GM19372 (cell line): ENCODE measurements around the gene SCAMP3.
"Not testable (repeated sequence)": the region's sequence is repeated elsewhere in the genome, so short reads cannot be mapped to it uniquely, and the experiment has no call there.

Experiments used
- ATAC-seq: cut with Tn5 transposase; IDR thresholded peaks from one replicate; pipeline ENCODE4 v1.9.1; 2021; ENCODE audit warnings: mild to moderate bottlenecking, low read depth, moderate library complexity; ENCODE audit not compliant: unreplicated experiment

The SCAMP3 gene

DNA sequence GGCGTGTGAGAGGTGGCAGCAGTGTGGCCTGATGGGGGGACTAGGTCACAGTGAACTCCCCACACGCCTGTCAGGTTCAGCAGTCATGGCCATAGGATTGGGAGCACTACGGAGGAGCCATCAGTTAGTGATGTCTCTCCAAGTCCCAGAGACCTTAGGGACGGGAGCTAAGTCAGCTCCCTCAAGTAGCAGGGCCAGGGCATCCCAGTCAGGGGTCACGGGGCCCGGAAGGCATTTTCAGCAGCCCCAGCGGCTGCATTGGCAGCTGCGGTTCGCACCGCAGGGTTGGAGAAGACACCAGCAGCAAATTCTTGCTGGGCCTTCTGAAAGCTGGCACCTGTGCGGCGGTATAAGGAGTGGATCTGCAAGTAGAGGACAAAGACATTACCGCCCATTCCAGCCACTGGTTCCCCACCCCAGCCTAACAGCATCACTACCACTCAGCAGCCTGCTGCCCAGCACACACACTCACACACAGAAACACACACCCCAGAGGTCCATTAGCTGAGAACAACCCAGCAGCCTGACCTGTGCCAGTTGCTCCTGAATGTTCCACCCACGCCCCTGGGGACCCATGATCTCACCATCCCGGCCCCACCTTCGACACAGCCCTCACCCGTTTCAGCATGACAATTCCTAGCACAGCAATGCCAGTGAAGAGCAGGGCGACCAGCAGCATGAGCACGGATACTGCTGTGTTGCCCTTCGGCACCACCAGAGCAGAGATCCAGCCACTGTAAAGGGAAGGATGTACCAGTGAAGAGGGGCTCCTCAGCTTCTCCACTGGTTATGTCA is 5.9 kb downstream of the SCAMP3 start:
- no peak for ATAC-seq

DNA sequence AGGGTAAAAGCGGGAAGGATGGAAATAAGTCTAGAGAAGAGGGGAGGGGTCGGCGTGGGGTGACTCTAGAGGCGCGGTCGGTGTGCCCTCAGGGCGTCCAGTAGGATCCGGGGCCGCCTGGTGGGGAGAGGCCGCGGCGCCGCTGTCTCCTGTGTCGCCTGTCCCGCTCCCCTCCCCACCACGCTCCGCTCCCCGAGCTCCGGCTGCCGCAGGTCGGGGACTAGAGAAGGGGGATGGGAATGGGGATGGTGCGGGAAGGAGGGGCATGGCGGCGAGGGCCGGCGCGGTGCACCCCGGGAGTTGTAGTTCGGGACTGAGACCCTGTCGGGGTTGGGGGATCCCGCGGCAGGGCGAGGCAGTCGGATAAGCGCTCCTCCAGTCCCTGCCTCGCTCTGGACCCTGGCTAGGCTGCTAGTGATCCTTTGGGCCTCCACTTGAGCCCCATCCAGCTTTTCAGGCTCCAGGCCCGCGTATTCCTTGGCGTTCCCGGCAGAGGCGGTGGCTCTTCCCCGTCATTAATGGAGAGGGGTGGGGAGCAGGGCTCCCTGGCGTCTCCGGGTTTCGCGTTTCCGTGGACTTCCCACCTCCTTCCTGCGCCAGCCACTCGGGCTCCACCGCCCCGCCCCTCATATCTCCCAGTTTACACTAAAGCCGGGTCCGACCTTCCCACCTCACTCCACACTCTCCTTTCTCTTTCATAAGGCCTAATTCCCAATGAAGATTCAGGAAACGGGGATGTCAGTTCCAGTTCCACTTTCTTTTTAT is 6.7 kb downstream of the SCAMP3 start, which contains the start of gene ENTREP3:
Gene ENTREP3, minus strand, starts transcription at position 241 of the 765 bp plus-strand sequence. CDS start 606 bp downstream, outside the sequence.
- peak; percentile 45 for ATAC-seq

DNA sequence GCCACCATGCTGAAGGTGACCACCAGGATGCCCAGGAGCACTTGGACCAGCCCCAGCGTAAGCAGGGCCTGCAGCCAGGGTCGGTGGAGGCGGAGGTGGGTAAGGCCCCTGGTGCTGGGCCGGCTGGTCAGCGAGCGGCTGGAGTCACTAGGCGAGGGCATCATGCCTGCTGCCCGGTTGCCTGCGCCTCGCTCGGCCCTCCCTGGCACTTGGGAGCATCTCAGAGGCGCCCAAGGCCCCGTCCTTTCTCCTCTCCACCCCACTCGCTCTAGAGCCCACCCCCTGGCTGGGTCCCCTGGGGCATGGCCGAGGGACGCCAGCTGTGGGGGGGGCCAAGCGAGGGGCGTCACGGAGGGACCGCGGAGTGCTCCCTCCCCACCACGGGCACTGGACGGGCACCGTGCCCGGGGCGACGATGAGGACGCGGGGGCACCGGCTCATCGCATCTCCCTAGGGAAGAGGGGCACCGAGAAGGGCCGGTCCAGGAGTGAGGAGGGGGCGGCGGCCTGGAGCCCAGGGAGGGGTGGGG is 7.4 kb downstream of the SCAMP3 start:
- no peak for ATAC-seq

- no peak for ATAC-seq
Measured at GRCh38 chr1:155254228-155254713, 7.9 kb downstream of the SCAMP3 start.

DNA sequence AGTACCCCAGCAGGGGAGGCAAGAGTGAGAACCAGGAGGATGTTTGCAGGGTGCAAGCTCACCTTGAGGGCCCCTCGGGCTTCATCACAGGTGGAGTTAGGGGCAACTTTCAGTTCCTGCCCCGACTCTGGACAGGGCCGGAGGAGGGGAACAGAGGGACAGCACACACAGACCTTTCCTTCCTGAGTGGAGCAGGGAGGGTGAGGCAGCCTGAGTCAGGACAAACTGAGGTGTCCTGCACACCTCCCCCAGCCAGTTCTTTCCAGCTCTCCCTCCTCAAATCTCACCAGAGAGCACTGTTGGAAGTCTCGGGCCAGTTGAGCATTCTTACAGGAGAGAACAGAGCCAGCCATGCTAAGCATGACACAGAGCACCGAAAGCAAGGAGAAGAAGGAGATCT is 8.4 kb downstream of the SCAMP3 start:
- ATAC-seq: no peak

- no peak for ATAC-seq
Measured at GRCh38 chr1:155253208-155253607, 9.0 kb downstream of the SCAMP3 start.

- no peak for ATAC-seq
Measured at GRCh38 chr1:155251566-155251965, 10.6 kb downstream of the SCAMP3 start.

DNA sequence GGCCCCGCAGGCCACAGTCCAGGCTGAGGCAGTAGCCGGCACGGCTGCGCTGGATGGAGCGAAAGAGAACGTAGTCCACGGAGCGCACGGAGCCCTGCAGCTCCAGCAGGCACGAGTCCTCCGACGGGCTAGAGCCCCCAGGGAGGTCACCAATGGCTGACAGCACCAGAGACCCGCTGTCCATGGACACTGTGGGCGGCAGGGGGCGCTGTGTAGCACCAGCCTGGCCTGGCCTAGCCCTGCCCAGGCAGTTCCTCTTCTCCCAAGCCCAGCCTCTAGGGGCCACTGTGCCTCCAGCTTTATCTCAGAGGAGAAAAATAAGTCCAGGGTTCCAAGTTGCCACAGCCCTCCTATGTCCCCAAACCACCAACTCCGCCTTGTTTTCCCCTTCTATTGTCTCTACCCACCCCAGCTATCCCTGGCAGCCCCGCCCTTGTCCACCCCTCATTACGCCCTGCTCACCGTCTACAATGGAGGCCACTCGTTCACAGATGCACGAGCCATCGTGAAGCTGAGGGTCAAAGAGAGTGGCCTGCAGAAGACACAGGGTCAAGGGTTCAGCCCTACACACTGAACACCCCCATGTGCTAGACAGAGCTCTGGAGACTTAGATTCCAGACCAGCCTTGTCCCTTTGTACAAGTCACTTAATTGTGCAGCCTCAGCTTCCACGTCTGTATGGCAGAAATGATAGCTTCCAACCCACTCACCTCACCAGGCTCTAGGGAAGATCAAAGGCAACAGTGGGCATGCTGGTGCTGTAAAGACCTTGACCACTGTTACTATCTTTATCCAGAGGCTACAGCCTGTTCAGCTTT is 11.3 kb downstream of the SCAMP3 start:
- ATAC-seq: peak; percentile 83

DNA sequence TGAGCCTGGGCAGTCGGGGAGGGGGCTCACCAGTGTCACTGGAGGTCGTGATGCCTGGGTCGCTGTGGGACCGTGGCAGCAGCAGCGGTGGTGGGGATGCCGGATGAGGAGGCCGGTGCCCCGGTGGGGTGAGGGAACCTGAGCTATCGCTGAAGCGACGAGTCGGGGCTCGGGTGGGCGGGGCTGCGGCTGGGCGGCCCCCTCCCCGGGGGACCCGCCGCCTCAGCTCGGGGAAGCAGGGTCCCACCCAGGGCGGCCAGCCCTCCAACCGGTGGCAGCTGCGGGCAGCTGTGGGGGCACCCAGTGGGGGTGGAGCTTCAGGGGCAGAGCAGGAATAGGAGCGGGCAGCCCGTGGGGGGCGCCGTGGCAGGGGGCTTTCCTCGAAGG is 11.9 kb downstream of the SCAMP3 start:
- ATAC-seq: peak; percentile 16

DNA sequence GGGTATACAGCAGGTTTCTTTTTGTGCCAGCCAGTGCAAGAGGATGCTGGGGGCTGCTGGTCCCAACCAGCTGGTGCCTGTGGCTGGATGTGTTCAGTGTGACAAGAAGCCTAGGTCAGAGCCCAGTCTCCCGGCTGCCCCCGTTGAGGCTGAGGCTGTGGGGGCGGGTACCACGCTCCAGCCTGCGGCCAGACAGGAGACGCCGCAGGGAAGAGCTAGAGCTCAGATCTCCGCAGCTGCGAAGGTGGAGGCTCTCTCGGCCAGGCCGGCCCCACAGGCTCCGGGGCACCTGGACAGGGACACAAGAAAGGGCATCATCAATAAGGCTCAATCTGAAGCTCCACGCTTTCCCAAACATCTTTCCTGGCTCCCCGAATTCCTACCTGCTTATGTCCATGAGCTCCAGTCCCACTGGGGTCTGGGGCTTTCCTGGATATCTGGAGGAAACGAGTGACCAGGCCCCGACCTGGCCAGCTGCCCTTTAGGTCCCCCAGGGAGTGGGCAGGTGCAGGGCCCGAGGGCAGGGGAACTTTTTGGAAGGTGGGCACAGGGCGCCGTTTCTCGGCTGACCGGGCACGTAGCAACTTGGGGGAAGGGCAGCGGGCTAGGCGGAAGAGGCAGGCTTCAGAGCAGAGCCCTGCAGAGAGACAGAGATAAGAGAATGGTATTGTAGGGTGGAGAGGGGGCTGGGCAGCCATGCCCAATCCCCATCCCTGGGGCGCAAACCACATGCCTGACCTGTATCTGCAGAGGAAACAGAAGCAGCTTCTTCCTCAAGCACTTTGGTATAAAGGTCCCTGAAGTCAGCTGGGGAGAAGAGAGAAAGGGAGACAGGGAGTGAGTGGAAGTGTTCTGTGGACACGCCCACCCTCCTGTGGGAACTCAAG is 14.2 kb downstream of the SCAMP3 start:
- ATAC-seq: no peak

DNA sequence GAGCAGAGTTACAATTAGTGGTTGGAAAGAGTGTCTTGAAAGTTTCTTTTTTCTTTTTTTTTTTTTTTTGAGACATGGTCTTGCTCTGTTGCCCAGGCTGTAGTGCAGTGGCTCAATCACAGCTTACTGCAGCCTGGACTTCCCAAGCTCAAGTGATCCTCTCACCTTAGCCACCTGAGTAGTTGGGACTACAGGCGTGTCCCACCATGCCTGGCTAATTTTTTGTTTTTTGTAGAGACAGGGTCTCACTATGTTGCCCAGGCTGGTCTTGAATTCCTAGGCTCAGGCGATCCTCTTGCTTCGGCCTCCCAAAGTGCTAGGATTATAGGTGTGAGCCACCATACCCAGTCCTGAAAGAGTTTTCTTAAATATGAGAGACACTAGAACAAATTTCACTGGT is 15.4 kb downstream of the SCAMP3 start:
- not testable (repeated sequence) for ATAC-seq

DNA sequence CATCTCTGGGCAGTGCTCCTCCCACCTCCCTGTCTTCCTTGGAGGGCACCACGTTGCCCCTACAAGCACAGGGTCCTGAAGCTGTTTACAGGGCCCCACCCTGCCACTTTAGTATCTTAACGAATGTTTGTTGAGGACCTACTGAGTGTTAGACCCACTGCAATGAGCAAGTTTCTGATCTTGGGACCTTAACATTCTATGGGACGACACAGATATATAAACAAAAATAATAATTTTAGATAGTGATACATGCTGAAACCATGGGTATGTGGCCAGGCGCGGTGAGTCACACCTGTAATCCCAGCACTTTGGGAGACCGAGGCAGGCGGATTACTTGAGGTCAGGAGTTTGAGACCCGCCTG is 17.0 kb downstream of the SCAMP3 start:
- no peak for ATAC-seq

GRCh38 chr1:155244368-155245162 is 17.6 kb downstream of the SCAMP3 start:
- peak; percentile 93 for ATAC-seq

DNA sequence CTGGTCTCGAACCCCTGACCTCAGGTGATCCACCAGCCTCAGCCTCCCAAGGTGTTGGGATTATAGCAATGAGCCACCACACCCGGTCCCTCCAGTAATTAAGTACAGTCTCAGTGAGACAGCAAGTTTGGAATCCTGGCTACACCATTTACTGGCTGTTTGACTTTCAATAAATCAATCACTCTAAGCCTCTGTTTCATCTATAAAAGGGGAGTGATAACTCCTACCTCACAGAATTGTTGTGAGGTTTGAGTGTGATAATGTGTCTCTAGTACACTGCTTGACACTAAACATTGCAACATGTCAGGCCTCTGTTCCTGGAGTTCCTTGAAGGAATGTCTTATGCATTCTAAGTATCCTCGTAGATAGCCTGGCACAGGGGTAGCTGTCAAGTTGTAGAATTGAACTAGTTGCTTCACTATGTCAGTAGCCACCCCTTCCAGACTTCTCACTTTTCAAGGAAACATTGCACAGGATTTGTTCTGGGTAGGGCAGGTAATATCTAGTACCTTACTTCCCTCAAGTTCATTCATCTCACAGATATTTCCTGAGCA is 19.3 kb downstream of the SCAMP3 start:
- ATAC-seq: no peak

GRCh38 chr1:155241841-155242264 is 20.3 kb downstream of the SCAMP3 start:
- ATAC-seq: no peak

DNA sequence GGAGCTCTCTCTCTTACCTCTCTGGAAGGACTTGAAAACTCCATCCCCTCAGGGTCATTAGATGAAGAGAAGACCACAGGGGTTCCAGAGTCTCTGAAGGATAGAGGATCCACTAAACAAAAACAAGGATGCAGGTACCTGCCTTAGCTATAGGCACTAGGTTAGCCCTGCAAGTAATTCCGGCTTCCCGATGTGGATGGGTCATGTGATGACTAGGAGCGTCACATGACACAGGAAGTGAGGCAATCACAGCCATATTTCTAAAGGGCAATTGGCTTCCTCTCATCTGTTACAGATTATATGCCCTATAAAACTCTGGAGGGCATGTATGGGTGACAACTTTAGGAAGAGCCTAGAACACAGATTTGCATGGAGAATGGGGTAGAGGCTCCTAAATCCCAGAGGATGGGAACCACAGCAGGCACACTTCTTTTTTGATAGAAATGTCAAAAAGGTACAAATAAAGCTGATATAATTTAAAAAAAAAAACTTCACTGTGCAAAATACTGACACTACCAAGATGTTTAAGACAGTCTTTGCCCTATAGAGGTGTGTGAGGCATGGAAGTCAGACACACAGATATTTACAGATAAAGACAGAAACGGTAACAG is 21.0 kb downstream of the SCAMP3 start:
- ATAC-seq: no peak

DNA sequence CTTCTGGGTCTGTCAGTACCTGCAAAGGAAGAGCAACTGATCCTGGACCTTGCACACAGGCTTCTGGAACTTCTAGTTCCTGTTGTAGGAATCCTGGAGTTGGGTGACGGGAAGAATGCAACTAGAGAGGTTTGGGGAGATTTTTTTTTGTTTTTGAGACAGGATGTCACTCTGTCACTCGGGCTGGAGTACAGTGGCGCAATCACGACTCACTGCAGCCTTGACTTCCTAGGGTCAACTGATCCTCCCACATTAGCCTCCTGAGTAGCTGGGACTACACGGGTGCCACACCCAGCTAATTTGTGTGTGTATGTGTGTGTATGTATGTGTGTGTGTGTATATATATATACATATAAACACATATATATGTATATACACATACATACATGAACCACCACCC is 25.7 kb downstream of the SCAMP3 start:
- no peak for ATAC-seq

DNA sequence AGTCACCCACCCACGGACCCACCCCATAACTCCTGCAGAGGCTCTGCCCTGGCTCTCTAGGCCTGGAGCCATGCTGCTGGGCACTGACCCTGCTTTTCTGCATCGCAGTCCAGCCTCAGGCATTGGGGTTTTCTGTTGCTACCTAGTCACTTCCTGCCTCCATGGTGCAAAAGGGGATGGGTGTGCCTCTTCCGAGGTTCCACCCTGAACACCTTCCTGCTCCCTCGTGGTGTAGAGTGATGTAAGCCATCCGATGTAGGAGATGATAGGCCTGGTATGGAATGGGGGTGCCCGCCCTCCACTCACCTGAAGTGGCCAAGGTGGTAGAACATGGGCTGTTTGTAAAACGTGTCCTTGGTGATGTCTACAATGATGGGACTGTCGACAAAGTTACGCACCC is 26.8 kb downstream of the SCAMP3 start:
- ATAC-seq: not testable (repeated sequence)
